T-cell (primary cell): ENCODE measurements around the gene PSPH. TPM values are rescaled to one million over a fixed set of nuclear protein-coding genes. Genes with fewer than 3 reads are reported as not detected.

ENCODE experiments used
- ATAC-seq, 4 experiments: fragments of 200-7000 bp in 3 of 4; fragments of 150-1000 bp in 1 of 4; cut with Tn5 transposase; replicated peaks in 1 of 4; 1 replicate in 3 of 4; 2 replicates in 1 of 4; pipeline ENCODE4 v1.10.0; 2021; ENCODE audit warnings: moderate library complexity in 3 of 4, mild to moderate bottlenecking in 2 of 4, moderate number of reproducible peaks in 1 of 4
- CTCF ChIA-PET, 2 donors: fragments of 300-600 bp; sonication (Branson Sonifier 250); formaldehyde crosslinking; loops; one replicate each; lab custom pipeline; 2022; ENCODE audit warnings: antibody characterized with exemption in 2 of 2; lab: Charles Lee
- POLR2A ChIA-PET, 2 donors: fragments of 300-600 bp; sonication (Branson Sonifier 250); formaldehyde crosslinking; loops; one replicate each; lab custom pipeline; 2022; ENCODE audit warnings: antibody characterized with exemption in 2 of 2; lab: Charles Lee
- DNase-seq, 35 experiments: peaks; one replicate each; pipeline versions ENCODE4 v3.0.0 to v3.0.0-alpha.2; 2013 to 2023
- H3K27ac ChIP-seq: one replicate; pipeline ENCODE4 v1.5.1; 2013; ENCODE audit warnings: low read length
- H3K27me3 ChIP-seq, 2 experiments: replicated peaks in 1 of 2; 1 replicate in 1 of 2; 2 replicates in 1 of 2; pipeline versions ENCODE4 v1.6.1 to v1.7.0; 2013; ENCODE audit warnings: low read length in 1 of 2, mixed read lengths in 1 of 2; ENCODE audit not compliant: control insufficient read depth in 2 of 2, insufficient read depth in 2 of 2; ENCODE audit errors: extremely low read depth in 1 of 2
- H3K36me3 ChIP-seq, 2 donors: 1 replicate in 1 of 2; 2 replicates in 1 of 2; pipeline versions ENCODE4 v1.6.1 to v1.7.0; 2013; ENCODE audit warnings: low read length in 1 of 2; ENCODE audit not compliant: control insufficient read depth in 2 of 2, insufficient read depth in 1 of 2; ENCODE audit errors: extremely low read depth in 1 of 2
- H3K4me1 ChIP-seq, 2 experiments: 1 replicate in 1 of 2; 2 replicates in 1 of 2; pipeline versions ENCODE4 v1.6.1 to v1.7.0; 2013; ENCODE audit warnings: low read length in 2 of 2, mixed read lengths in 1 of 2; ENCODE audit not compliant: insufficient read depth in 2 of 2, control insufficient read depth in 1 of 2; ENCODE audit errors: extremely low read depth in 1 of 2
- H3K4me3 ChIP-seq, 2 donors: 1 replicate in 1 of 2; 2 replicates in 1 of 2; pipeline versions ENCODE4 v1.5.1 to v1.7.0; 2013; ENCODE audit warnings: mild to moderate bottlenecking in 2 of 2, low read length in 1 of 2, moderate library complexity in 1 of 2; ENCODE audit not compliant: control insufficient read depth in 1 of 2; ENCODE audit errors: extremely low read depth in 1 of 2
- H3K9me3 ChIP-seq: 2 replicates; pipeline ENCODE4 v1.7.0; 2013
- H3K27ac Mint-ChIP-seq, 2 donors: one replicate each; pipeline ENCODE4 v1.8.0; 2020 to 2021; ENCODE audit warnings: mild to moderate bottlenecking in 2 of 2, mixed read lengths in 2 of 2
- H3K27me3 Mint-ChIP-seq, 2 donors: one replicate each; pipeline ENCODE4 v1.8.0; 2021 to 2022; ENCODE audit warnings: mixed read lengths in 2 of 2
- H3K36me3 Mint-ChIP-seq: one replicate; pipeline ENCODE4 v1.8.0; 2021; ENCODE audit warnings: mixed read lengths
- H3K4me1 Mint-ChIP-seq, 3 donors: one replicate each; pipeline ENCODE4 v1.8.0; 2020 to 2022; ENCODE audit warnings: mixed read lengths in 3 of 3, mild to moderate bottlenecking in 1 of 3
- H3K4me3 Mint-ChIP-seq, 3 donors: one replicate each; pipeline ENCODE4 v1.8.0; 2020 to 2022; ENCODE audit warnings: mild to moderate bottlenecking in 3 of 3, mixed read lengths in 3 of 3, moderate library complexity in 3 of 3
- H3K9me3 Mint-ChIP-seq, 3 donors: one replicate each; pipeline ENCODE4 v1.8.0; 2020 to 2022; ENCODE audit warnings: mixed read lengths in 3 of 3
- WGBS: methylation state at CpG from one replicate; pipeline ENCODE4 v1.1.5; 2013; ENCODE audit warnings: missing lambda C conversion rate; ENCODE audit not compliant: insufficient coverage; 5-methylcytosine and 5-hydroxymethylcytosine counted together
- total RNA-seq, 35 experiments: library from RNA in 6 of 35; stranded (reverse) in 6 of 35; fragments of 120-200 nt in 1 of 35; gene quantifications; one replicate each; pipeline versions ENCODE4 v1.2.1 to v1.2.4 and lab custom pipeline; 2013 to 2026

Gene PSPH
- total RNA-seq, 5 donors from 2014 or later (not counting 1 experiment from before 2014, with no cell fraction given) = 1.9 to 8.3 (median 5.7) TPM

GRCh38 chr7:56063882-56064625, 12.8 kb upstream of the PSPH start, which contains the start of gene SUMF2:
TSS of gene SUMF2 (plus strand) at chr7:56064286. CDS start at chr7:56064312, 26 bp downstream.
- peaks cover 3 to 35% of the 10 kb centered on the region in 2 donors for H3K36me3 ChIP-seq
- Mint-ChIP-seq H3K9me3 (no peaks in the 10 kb centered on the region), H3K27ac (peak within 1 kb of the TSS; percentile 94 to 96), H3K36me3 (peaks cover 39% of the 10 kb centered on the region), H3K4me3 (peak within 1 kb of the TSS; percentile 92 to 95 (median 92)), H3K4me1 (peaks cover 28 to 31% (median 29%) of the 10 kb centered on the region in 3 donors), H3K27me3 (no peaks in the 10 kb centered on the region)
- DNase-seq (peak; percentile 75 to 95 (median 87)), ATAC-seq (peak; percentile 89 to 91 (median 90))
- no peaks in the 10 kb centered on the region for H3K27me3 ChIP-seq
- ChIA-PET CTCF (interaction anchor here (0.5 to 3.5 kb wide), 10 partner anchors 10 to 113 kb away, joined by 3 to 16 read pairs (median 4); partner anchors contain the start of genes CCT6A (in 2 of the 2), PSPH (in 2 of the 2) and CHCHD2 (in 1 of the 2)), POLR2A (interaction anchor here (0.6 to 1.4 kb wide), 5 partner anchors 9 to 43 kb away, joined by 3 to 10 read pairs (median 6); partner anchors contain the start of gene CHCHD2 (in 1 of the 2))
- peak within 1 kb of the TSS; percentile 76 to 98 for H3K4me3 ChIP-seq
- peak within 1 kb of the TSS; percentile 84 for H3K27ac ChIP-seq
- H3K4me1 ChIP-seq = peaks cover 7 to 21% of the 10 kb centered on the region in 2 experiments
- WGBS = under 1% methylated on average over 46 of the region's 49 CpGs
- no peaks in the 10 kb centered on the region for H3K9me3 ChIP-seq

GRCh38 chr7:56063500-56063881, 12.2 kb upstream of the PSPH start:
- no peaks in the 10 kb centered on the region for H3K27me3 ChIP-seq
- Mint-ChIP-seq H3K4me3 (peak overlapping the region; percentile 92 to 95 (median 92)), H3K4me1 (peaks cover 28 to 31% (median 29%) of the 10 kb centered on the region in 3 donors), H3K36me3 (peaks cover 38% of the 10 kb centered on the region), H3K9me3 (no peaks in the 10 kb centered on the region), H3K27ac (peak overlapping the region; percentile 94 to 96), H3K27me3 (no peaks in the 10 kb centered on the region)
- H3K4me3 ChIP-seq = peak overlapping the region; percentile 76 to 98
- ChIA-PET POLR2A (interaction anchor here in 1 of 2 donors (1.0 kb wide), 1 partner anchor 44 kb away, joined by 5 read pairs; no protein-coding TSS in a partner anchor), CTCF (interaction anchor here (1.1 to 3.5 kb wide), 4 partner anchors 11 to 43 kb away, joined by 3 to 16 read pairs (median 8); partner anchors contain the start of genes CCT6A (in 2 of the 2), PSPH (in 2 of the 2) and CHCHD2 (in 1 of the 2))
- peaks cover 7 to 21% of the 10 kb centered on the region in 2 experiments for H3K4me1 ChIP-seq
- no peak for ATAC-seq
- H3K27ac ChIP-seq = peak overlapping the region; percentile 84
- DNase-seq = no peak
- no peaks in the 10 kb centered on the region for H3K9me3 ChIP-seq
- WGBS = 100% methylated on average over 2 of the region's 7 CpGs
- H3K36me3 ChIP-seq = peaks cover 0 to 35% of the 10 kb centered on the region in 2 donors

- H3K27me3 ChIP-seq = no peaks in the 10 kb centered on the region
- H3K4me1 ChIP-seq = peaks cover 7 to 21% of the 10 kb centered on the region in 2 experiments
- peaks cover 45% of the 10 kb centered on the region for H3K36me3 Mint-ChIP-seq
- no peak overlapping the region for H3K27ac ChIP-seq
- no peaks in the 10 kb centered on the region for H3K9me3 Mint-ChIP-seq
- ChIA-PET CTCF (interaction anchor here (0.6 to 3.5 kb wide), 4 partner anchors 11 to 44 kb away, joined by 3 to 16 read pairs (median 4); partner anchors contain the start of genes CCT6A (in 1 of the 2), CHCHD2 (in 1 of the 2) and PSPH (in 1 of the 2)), POLR2A (interaction anchor here (0.6 to 1.6 kb wide), 2 partner anchors 11 to 42 kb away, joined by 3 to 4 read pairs; partner anchors contain the start of genes CCT6A (in 1 of the 2) and PSPH (in 1 of the 2))
- H3K4me3 ChIP-seq = no peak overlapping the region
- no peaks in the 10 kb centered on the region for H3K9me3 ChIP-seq
- peaks cover 0 to 42% of the 10 kb centered on the region in 2 donors for H3K36me3 ChIP-seq
- no peaks in the 10 kb centered on the region for H3K27me3 Mint-ChIP-seq
- H3K27ac Mint-ChIP-seq = peak overlapping the region; percentile 52 to 80
- ATAC-seq (no peak), DNase-seq (no peak)
- WGBS = no CpG with 5 or more reads among the region's 2 CpGs
- H3K4me1 Mint-ChIP-seq = peaks cover 28 to 31% (median 29%) of the 10 kb centered on the region in 3 donors
- peak overlapping the region; percentile 8 to 43 (median 8) for H3K4me3 Mint-ChIP-seq
These were observed 11.1 kb upstream of the PSPH start for GRCh38 chr7:56062382-56062781.

- H3K4me3 ChIP-seq = no peak overlapping the region
- ChIA-PET CTCF (interaction anchor here (0.7 to 1.3 kb wide), 2 partner anchors 10 to 28 kb away, joined by 3 to 4 read pairs; partner anchors contain the start of gene SUMF2 (in 1 of the 2)), POLR2A (interaction anchor here in 1 of 2 donors (0.7 kb wide), 2 partner anchors 20 to 480 kb away, joined by 3 read pairs; no protein-coding TSS in a partner anchor)
- peak overlapping the region in 1 of 2 donors; percentile 39 for H3K27ac Mint-ChIP-seq
- no peaks in the 10 kb centered on the region for H3K27me3 ChIP-seq
- no CpG with 5 or more reads among the region's 2 CpGs for WGBS
- DNase-seq (no peak), ATAC-seq (no peak)
- peaks cover 38 to 43% (median 39%) of the 10 kb centered on the region in 3 donors for H3K4me1 Mint-ChIP-seq
- peaks cover 3 to 53% of the 10 kb centered on the region in 2 donors for H3K36me3 ChIP-seq
- no peaks in the 10 kb centered on the region for H3K27me3 Mint-ChIP-seq
- H3K9me3 ChIP-seq = no peaks in the 10 kb centered on the region
- peaks cover 30% of the 10 kb centered on the region for H3K36me3 Mint-ChIP-seq
- H3K4me3 Mint-ChIP-seq = peak overlapping the region in 1 of 3 donors; percentile 31
- peaks cover 11 to 31% of the 10 kb centered on the region in 2 experiments for H3K4me1 ChIP-seq
- H3K9me3 Mint-ChIP-seq = no peaks in the 10 kb centered on the region
- no peak overlapping the region for H3K27ac ChIP-seq
These were observed 2.7 kb upstream of the PSPH start for GRCh38 chr7:56053993-56054392.

GRCh38 chr7:56053379-56053778, 2.1 kb upstream of the PSPH start:
- Histone ChIP-seq H3K36me3 (peaks cover 3 to 47% of the 10 kb centered on the region in 2 donors), H3K4me3 (no peak overlapping the region), H3K4me1 (peaks cover 11 to 31% of the 10 kb centered on the region in 2 experiments), H3K9me3 (no peaks in the 10 kb centered on the region), H3K27ac (no peak overlapping the region), H3K27me3 (no peaks in the 10 kb centered on the region)
- Mint-ChIP-seq H3K4me1 (peaks cover 38 to 43% (median 39%) of the 10 kb centered on the region in 3 donors), H3K9me3 (no peaks in the 10 kb centered on the region), H3K27ac (peak overlapping the region; percentile 8 to 58), H3K4me3 (peak overlapping the region in 2 of 3 donors; percentile 72 to 92), H3K27me3 (no peaks in the 10 kb centered on the region), H3K36me3 (peaks cover 25% of the 10 kb centered on the region)
- ATAC-seq = no peak
- no peak for DNase-seq
- POLR2A ChIA-PET = interaction anchor here in 1 of 2 donors (0.7 kb wide), 1 partner anchor 21 kb away, joined by 3 read pairs; no protein-coding TSS in a partner anchor
- WGBS = 80% methylated on average over 5 of the region's 9 CpGs
- CTCF ChIA-PET = interaction anchor here in 1 of 2 donors (0.5 kb wide), 1 partner anchor 50 kb away, joined by 5 read pairs; no protein-coding TSS in a partner anchor
